OCI-LY1 (cell line): ENCODE measurements around the gene UROC1.

Experiments used
- H2AFZ ChIP-seq: fragments of 200-600 bp; sonication (generic), shearing (Covaris generic); 2 replicates; pipeline ENCODE4 v1.6.0; 2014; ENCODE audit warnings: antibody characterized with exemption, mild to moderate bottlenecking, low read length
- H3F3A ChIP-seq: fragments of 200-600 bp; sonication (generic), shearing (Covaris generic); 2 replicates; pipeline ENCODE4 v1.6.0; 2014; ENCODE audit warnings: mild to moderate bottlenecking, antibody characterized with exemption, low read length, moderate library complexity; ENCODE audit not compliant: insufficient read depth
- H3K27ac ChIP-seq: fragments of 200-600 bp; sonication (generic); 2 replicates; pipeline ENCODE4 v1.5.1; 2014; ENCODE audit warnings: low read length, mixed run types, mild to moderate bottlenecking, low read depth; ENCODE audit not compliant: poor library complexity, severe bottlenecking
- H3K27me3 ChIP-seq: fragments of 200-600 bp; sonication (generic); 2 replicates; pipeline ENCODE4 v1.6.0; 2014; ENCODE audit warnings: antibody characterized with exemption, mild to moderate bottlenecking, low read length, moderate library complexity; ENCODE audit not compliant: insufficient read depth
- H3K36me3 ChIP-seq: fragments of 200-600 bp; sonication (generic); 2 replicates; pipeline ENCODE4 v1.6.1; 2014; ENCODE audit warnings: mild to moderate bottlenecking, antibody characterized with exemption, low read length, moderate library complexity, mixed read lengths; ENCODE audit not compliant: insufficient read depth
- H3K4me1 ChIP-seq: fragments of 200-600 bp; sonication (generic); 2 replicates; pipeline ENCODE4 v1.5.1; 2014; ENCODE audit warnings: mild to moderate bottlenecking, low read length, moderate library complexity; ENCODE audit not compliant: insufficient read depth, severe bottlenecking
- H3K4me2 ChIP-seq: fragments of 200-600 bp; sonication (generic), shearing (Covaris generic); 2 replicates; pipeline ENCODE4 v1.6.1; 2014; ENCODE audit warnings: low read length
- H3K4me3 ChIP-seq: fragments of 200-600 bp; sonication (generic); 2 replicates; pipeline ENCODE4 v1.5.1; 2014; ENCODE audit warnings: low read length, low read depth, mild to moderate bottlenecking, mixed read lengths; ENCODE audit not compliant: poor library complexity, severe bottlenecking
- H3K79me2 ChIP-seq: fragments of 200-600 bp; shearing (Covaris generic); 2 replicates; pipeline ENCODE4 v1.6.1; 2016; ENCODE audit warnings: mixed run types, low read length, mixed read lengths; ENCODE audit not compliant: insufficient read depth
- H3K9ac ChIP-seq: fragments of 200-600 bp; sonication (generic), shearing (Covaris generic); 2 replicates; pipeline ENCODE4 v1.6.1; 2014; ENCODE audit warnings: mild to moderate bottlenecking, low read length, mixed read lengths
- H3K9me2 ChIP-seq: fragments of 200-600 bp; sonication (generic), shearing (Covaris generic); 2 replicates; pipeline ENCODE4 v1.6.1; 2014; ENCODE audit warnings: low read depth, mild to moderate bottlenecking, low read length, mixed read lengths
- H3K9me3 ChIP-seq: fragments of 200-600 bp; shearing (Covaris generic); 2 replicates; pipeline ENCODE4 v1.6.1; 2014; ENCODE audit warnings: low read length, mixed read lengths
- H4K20me1 ChIP-seq: fragments of 200-600 bp; sonication (generic), shearing (Covaris generic); 2 replicates; pipeline ENCODE4 v1.6.0; 2016; ENCODE audit warnings: mild to moderate bottlenecking, low read length; ENCODE audit not compliant: insufficient read depth
- EZH2 ChIP-seq: fragments of 200-600 bp; sonication (generic), shearing (Covaris generic); IDR thresholded peaks from 2 replicates; pipeline ENCODE4 v1.8.0; 2017; ENCODE audit warnings: borderline replicate concordance, mixed run types, mild to moderate bottlenecking, antibody characterized with exemption, low read length, moderate library complexity, mixed read lengths
- TF ChIP-seq, protein P1 (sequence below): fragments of 200-600 bp; sonication (generic), shearing (Covaris generic); IDR thresholded peaks from 2 replicates; pipeline ENCODE4 v1.5.1; 2017; ENCODE audit warnings: mild to moderate bottlenecking, antibody characterized with exemption, low read length, moderate library complexity, mixed read lengths

Gene UROC1

GRCh38 chr3:126435456-126436315 is 81.9 kb downstream of the UROC1 start:
- TF ChIP-seq, protein P1, sequence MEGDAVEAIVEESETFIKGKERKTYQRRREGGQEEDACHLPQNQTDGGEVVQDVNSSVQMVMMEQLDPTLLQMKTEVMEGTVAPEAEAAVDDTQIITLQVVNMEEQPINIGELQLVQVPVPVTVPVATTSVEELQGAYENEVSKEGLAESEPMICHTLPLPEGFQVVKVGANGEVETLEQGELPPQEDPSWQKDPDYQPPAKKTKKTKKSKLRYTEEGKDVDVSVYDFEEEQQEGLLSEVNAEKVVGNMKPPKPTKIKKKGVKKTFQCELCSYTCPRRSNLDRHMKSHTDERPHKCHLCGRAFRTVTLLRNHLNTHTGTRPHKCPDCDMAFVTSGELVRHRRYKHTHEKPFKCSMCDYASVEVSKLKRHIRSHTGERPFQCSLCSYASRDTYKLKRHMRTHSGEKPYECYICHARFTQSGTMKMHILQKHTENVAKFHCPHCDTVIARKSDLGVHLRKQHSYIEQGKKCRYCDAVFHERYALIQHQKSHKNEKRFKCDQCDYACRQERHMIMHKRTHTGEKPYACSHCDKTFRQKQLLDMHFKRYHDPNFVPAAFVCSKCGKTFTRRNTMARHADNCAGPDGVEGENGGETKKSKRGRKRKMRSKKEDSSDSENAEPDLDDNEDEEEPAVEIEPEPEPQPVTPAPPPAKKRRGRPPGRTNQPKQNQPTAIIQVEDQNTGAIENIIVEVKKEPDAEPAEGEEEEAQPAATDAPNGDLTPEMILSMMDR = no peak
- no peak for TF ChIP-seq EZH2
- Histone ChIP-seq H3K27ac (no peak overlapping the region), H3K4me1 (no peaks in the 10 kb centered on the region), H3K36me3 (peaks cover 7% of the 10 kb centered on the region; the same call in 1 of the 2 replicates), H3K9me3 (no peaks in the 10 kb centered on the region), H3K9me2 (no peaks in the 10 kb centered on the region), H3K27me3 (no peaks in the 10 kb centered on the region), H3K79me2 (no peaks in the 10 kb centered on the region), H3K4me2 (no peak overlapping the region), H3K4me3 (no peak overlapping the region), H3F3A (no peaks in the 10 kb centered on the region), H3K9ac (no peak overlapping the region), H4K20me1 (no peaks in the 10 kb centered on the region), H2AFZ (no peak overlapping the region)

- peaks cover 7% of the 10 kb centered on the region; the same call in 1 of the 2 replicates for H3K36me3 ChIP-seq
- no peak overlapping the region for H3K27ac ChIP-seq
- H3K9me3 ChIP-seq = no peaks in the 10 kb centered on the region
- no peaks in the 10 kb centered on the region for H3K9me2 ChIP-seq
- H3K79me2 ChIP-seq = no peaks in the 10 kb centered on the region
- TF ChIP-seq, protein P1 = no peak
- no peak for TF ChIP-seq EZH2
- no peaks in the 10 kb centered on the region for H3F3A ChIP-seq
- H3K4me3 ChIP-seq = no peak overlapping the region
- no peaks in the 10 kb centered on the region for H3K4me1 ChIP-seq
- no peak overlapping the region for H3K9ac ChIP-seq
- no peaks in the 10 kb centered on the region for H4K20me1 ChIP-seq
- H2AFZ ChIP-seq = no peak overlapping the region
- no peak overlapping the region for H3K4me2 ChIP-seq
- H3K27me3 ChIP-seq = no peaks in the 10 kb centered on the region
These were observed 82.6 kb downstream of the UROC1 start for GRCh38 chr3:126434931-126435411.

DNA sequence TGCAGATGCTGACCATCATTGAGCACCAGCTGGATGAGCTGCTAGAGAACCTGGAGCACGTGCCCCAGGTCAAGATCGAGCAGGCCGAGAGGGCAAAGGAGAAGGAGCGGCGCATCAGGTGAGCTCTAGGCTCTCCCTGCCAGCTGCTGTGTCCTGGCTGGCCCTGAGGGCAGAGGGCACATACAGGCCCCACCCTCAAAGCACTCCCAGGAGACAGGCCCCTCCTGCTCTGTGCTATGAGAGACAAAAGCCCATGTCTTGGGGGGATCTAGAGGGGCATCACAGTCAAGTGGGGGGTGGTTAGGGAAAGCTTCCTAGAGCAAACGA is 83.3 kb downstream of the UROC1 start:
- H3K27ac ChIP-seq = no peak overlapping the region
- H3K4me1 ChIP-seq = no peaks in the 10 kb centered on the region
- H2AFZ ChIP-seq = no peak overlapping the region
- H3K27me3 ChIP-seq = no peaks in the 10 kb centered on the region
- no peaks in the 10 kb centered on the region for H3K9me3 ChIP-seq
- TF ChIP-seq, protein P1 = no peak
- TF ChIP-seq EZH2 = no peak
- H3F3A ChIP-seq = no peaks in the 10 kb centered on the region
- no peaks in the 10 kb centered on the region for H4K20me1 ChIP-seq
- H3K9ac ChIP-seq = no peak overlapping the region
- H3K36me3 ChIP-seq = peaks cover 7% of the 10 kb centered on the region; the same call in 1 of the 2 replicates
- no peak overlapping the region for H3K4me2 ChIP-seq
- no peaks in the 10 kb centered on the region for H3K79me2 ChIP-seq
- no peak overlapping the region for H3K4me3 ChIP-seq
- H3K9me2 ChIP-seq = no peaks in the 10 kb centered on the region
